Loucy (cell line): Measurements from ENCODE around the gene ZBTB38.

Source experiments
- H2AFZ ChIP-seq: fragments of 200-600 bp; sonication (generic); 2 replicates; pipeline ENCODE4 v1.6.0; 2016; ENCODE audit warnings: antibody characterized with exemption, mild to moderate bottlenecking, low read length, moderate library complexity
- H3F3A ChIP-seq: fragments of 200-600 bp; 2 replicates; pipeline ENCODE4 v1.6.0; 2016; ENCODE audit warnings: antibody characterized with exemption, low read depth, mild to moderate bottlenecking
- H3K27me3 ChIP-seq: fragments of 200-600 bp; sonication (generic); 2 replicates; pipeline ENCODE4 v1.6.1; 2014; ENCODE audit warnings: low read length, mild to moderate bottlenecking; ENCODE audit not compliant: insufficient read depth, poor library complexity, severe bottlenecking
- H3K36me3 ChIP-seq: fragments of 200-600 bp; sonication (generic); 2 replicates; pipeline ENCODE4 v1.6.1; 2016; ENCODE audit warnings: low read length; ENCODE audit not compliant: insufficient read depth
- H3K4me1 ChIP-seq: fragments of 200-600 bp; sonication (generic); 2 replicates; pipeline ENCODE4 v1.5.1; 2014; ENCODE audit warnings: low read length, mild to moderate bottlenecking; ENCODE audit not compliant: insufficient read depth, poor library complexity, severe bottlenecking
- H3K4me2 ChIP-seq: fragments of 200-600 bp; sonication (generic); 2 replicates; pipeline ENCODE4 v1.6.0; 2014; ENCODE audit warnings: antibody characterized with exemption, low read length, low read depth, mild to moderate bottlenecking; ENCODE audit not compliant: poor library complexity, severe bottlenecking
- H3K4me3 ChIP-seq: fragments of 200-600 bp; sonication (generic); 2 replicates; pipeline ENCODE4 v1.5.1; 2014; ENCODE audit warnings: low read length, mild to moderate bottlenecking, mixed read lengths; ENCODE audit not compliant: poor library complexity, severe bottlenecking
- H3K79me2 ChIP-seq: fragments of 200-600 bp; sonication (generic); 2 replicates; pipeline ENCODE4 v1.6.1; 2014; ENCODE audit warnings: low read length; ENCODE audit not compliant: insufficient read depth
- H3K9ac ChIP-seq: fragments of 200-600 bp; sonication (generic); 2 replicates; pipeline ENCODE4 v1.6.0; 2014; ENCODE audit warnings: mild to moderate bottlenecking, low read depth, low read length, moderate library complexity; ENCODE audit not compliant: poor library complexity, severe bottlenecking
- H3K9me2 ChIP-seq: fragments of 200-600 bp; sonication (generic); replicated peaks from 2 replicates; pipeline ENCODE4 v1.6.1; 2016; ENCODE audit warnings: low read depth, low read length, mixed read lengths
- H3K9me3 ChIP-seq: fragments of 200-600 bp; sonication (generic); 2 replicates; pipeline ENCODE4 v1.6.1; 2014; ENCODE audit warnings: mild to moderate bottlenecking, antibody characterized with exemption, low read length, low read depth; ENCODE audit not compliant: insufficient read depth
- H4K20me1 ChIP-seq: fragments of 200-600 bp; sonication (generic); 2 replicates; pipeline ENCODE4 v1.6.0; 2014; ENCODE audit warnings: antibody characterized with exemption, low read length, mild to moderate bottlenecking; ENCODE audit not compliant: insufficient read depth, poor library complexity, severe bottlenecking
- CTCF ChIP-seq: fragments of 200-600 bp; sonication (generic); conservative IDR thresholded peaks from 2 replicates; pipeline ENCODE4 v1.5.1; 2014; ENCODE audit warnings: mild to moderate bottlenecking, antibody characterized with exemption, low read length
- EZH2phosphoT487 ChIP-seq: fragments of 200-600 bp; IDR thresholded peaks from 2 replicates; pipeline ENCODE4 v1.6.1; 2018; ENCODE audit warnings: antibody characterized with exemption, mild to moderate bottlenecking, moderate library complexity, borderline replicate concordance

The ZBTB38 gene

GRCh38 chr3:141334627-141335250 lies 33.6 kb upstream of the ZBTB38 start:
- no peak overlapping the region for H3K9ac ChIP-seq
- no peaks in the 10 kb centered on the region for H3K9me3 ChIP-seq
- H3K4me1 ChIP-seq, result peaks cover 7% of the 10 kb centered on the region
- H3F3A ChIP-seq, result no peaks in the 10 kb centered on the region
- H3K4me3 ChIP-seq, result no peak overlapping the region
- no peaks in the 10 kb centered on the region for H3K9me2 ChIP-seq
- TF ChIP-seq CTCF (no peak), EZH2phosphoT487 (no peak)
- H3K27me3 ChIP-seq, result no peaks in the 10 kb centered on the region
- no peaks in the 10 kb centered on the region for H3K36me3 ChIP-seq
- no peaks in the 10 kb centered on the region for H4K20me1 ChIP-seq
- H3K4me2 ChIP-seq, result no peak overlapping the region
- H2AFZ ChIP-seq, result no peak overlapping the region
- H3K79me2 ChIP-seq, result no peaks in the 10 kb centered on the region

- Histone ChIP-seq H3K4me1 (peaks cover 7% of the 10 kb centered on the region), H3K27me3 (no peaks in the 10 kb centered on the region), H3K9me3 (no peaks in the 10 kb centered on the region), H3K4me2 (no peak overlapping the region), H4K20me1 (no peaks in the 10 kb centered on the region), H3K36me3 (no peaks in the 10 kb centered on the region), H3K9ac (no peak overlapping the region), H3K79me2 (no peaks in the 10 kb centered on the region), H2AFZ (no peak overlapping the region), H3F3A (no peaks in the 10 kb centered on the region), H3K4me3 (no peak overlapping the region), H3K9me2 (no peaks in the 10 kb centered on the region)
- TF ChIP-seq EZH2phosphoT487 (no peak), CTCF (no peak)
These were observed 32.7 kb upstream of the ZBTB38 start for GRCh38 chr3:141335531-141336061.

GRCh38 chr3:141336672-141337522 lies 31.4 kb upstream of the ZBTB38 start:
- Histone ChIP-seq H3K9ac (no peak overlapping the region), H3K4me2 (no peak overlapping the region), H3K9me2 (no peaks in the 10 kb centered on the region), H3K9me3 (no peaks in the 10 kb centered on the region), H3F3A (no peaks in the 10 kb centered on the region), H3K79me2 (no peaks in the 10 kb centered on the region), H3K27me3 (no peaks in the 10 kb centered on the region), H3K36me3 (no peaks in the 10 kb centered on the region), H3K4me1 (peaks cover 7% of the 10 kb centered on the region), H3K4me3 (no peak overlapping the region), H2AFZ (no peak overlapping the region), H4K20me1 (no peaks in the 10 kb centered on the region)
- TF ChIP-seq CTCF (no peak), EZH2phosphoT487 (no peak)
